Activated gamma-delta T cell (primary cell): ENCODE measurements around the gene PIEZO1.
"Not testable (repeated sequence)": the region's sequence is repeated elsewhere in the genome, so short reads cannot be mapped to it uniquely, and the experiment has no call there.

ENCODE experiments used
- DNase-seq: peaks from one replicate; lab custom pipeline; 2025; lab: John Stamatoyannopoulos, UW

Gene PIEZO1

DNA sequence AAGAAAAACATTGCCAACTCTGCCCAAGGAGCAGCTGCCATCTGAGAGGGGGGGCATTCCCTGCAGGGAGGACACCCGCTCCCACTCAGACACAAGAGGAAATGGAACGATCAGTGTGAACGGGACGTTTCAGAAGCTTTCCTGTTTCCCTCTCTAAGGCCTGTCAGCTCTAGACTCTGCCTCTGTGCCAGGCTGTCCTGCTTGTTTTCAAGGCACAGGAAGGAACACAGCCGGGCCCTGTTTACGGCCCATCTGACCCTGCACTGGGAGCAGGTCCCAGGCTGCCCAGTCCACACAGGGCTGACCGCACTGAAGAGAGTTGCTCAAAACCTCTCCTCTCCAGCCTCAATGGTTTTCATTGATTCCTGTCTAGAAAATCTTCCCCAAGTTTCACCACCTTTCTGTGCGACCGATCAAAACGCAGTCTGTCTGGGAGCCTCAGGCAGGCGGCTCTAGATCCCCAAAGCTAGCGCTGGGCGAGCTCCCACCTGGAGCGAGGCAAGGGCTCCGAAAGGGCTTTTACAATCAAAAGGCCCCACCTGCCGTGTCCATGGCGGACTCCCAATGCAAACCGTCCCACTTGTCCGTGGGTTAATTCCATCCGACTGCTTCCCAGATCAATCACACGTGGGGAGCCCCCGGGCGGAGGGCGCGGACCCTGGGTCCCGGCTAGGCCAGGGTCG, 1.5 kb downstream of the PIEZO1 start:
- DNase-seq = no peak

GRCh38 chr16:88782454-88783390, 2.3 kb downstream of the PIEZO1 start:
- DNase-seq = no peak

DNA sequence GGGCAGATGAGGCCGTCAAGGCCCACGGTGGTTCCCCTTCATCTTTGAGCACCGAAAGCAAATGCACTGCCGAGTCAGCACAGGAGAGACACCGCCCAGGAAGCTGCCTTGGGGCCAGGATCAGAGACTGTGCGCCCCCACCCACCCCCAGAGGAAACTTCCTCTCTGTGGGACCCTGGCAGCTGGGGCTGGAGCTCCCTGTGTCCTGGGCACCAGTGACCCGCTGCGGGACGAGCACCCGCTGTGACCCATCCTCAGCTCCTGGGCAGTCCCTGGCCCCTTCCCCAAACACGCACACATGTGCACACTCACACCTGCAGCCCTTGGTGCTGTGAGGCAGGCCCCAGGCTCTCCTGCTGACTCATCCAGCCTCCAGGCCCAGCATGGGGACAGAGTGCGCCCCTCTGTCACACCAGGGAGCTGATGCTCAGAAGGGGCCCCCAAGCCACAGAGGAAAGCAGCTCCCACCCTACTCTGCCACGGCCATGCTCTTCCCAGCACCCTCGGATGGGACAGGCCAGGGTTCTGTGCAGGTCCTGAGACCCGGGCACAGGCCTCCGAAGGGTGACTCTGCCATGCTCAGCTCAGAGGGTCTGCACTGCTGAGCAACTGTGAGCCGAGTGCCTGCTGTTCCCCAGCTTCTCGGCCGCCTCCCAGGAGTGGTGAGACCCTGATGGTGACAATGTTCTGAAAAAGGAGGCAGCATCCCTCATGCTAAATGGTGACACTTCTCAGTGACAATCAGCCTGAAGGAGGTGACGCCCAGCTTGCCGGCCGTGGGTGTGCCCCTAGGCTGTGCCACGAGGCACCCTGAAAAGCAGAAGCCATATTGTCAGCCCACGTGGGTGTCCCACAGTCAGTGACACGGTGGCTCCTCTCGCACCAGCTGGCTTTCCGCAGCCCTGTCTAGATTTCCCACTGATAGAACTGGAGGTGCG, 3.6 kb downstream of the PIEZO1 start:
- peak; percentile 44 for DNase-seq

DNA sequence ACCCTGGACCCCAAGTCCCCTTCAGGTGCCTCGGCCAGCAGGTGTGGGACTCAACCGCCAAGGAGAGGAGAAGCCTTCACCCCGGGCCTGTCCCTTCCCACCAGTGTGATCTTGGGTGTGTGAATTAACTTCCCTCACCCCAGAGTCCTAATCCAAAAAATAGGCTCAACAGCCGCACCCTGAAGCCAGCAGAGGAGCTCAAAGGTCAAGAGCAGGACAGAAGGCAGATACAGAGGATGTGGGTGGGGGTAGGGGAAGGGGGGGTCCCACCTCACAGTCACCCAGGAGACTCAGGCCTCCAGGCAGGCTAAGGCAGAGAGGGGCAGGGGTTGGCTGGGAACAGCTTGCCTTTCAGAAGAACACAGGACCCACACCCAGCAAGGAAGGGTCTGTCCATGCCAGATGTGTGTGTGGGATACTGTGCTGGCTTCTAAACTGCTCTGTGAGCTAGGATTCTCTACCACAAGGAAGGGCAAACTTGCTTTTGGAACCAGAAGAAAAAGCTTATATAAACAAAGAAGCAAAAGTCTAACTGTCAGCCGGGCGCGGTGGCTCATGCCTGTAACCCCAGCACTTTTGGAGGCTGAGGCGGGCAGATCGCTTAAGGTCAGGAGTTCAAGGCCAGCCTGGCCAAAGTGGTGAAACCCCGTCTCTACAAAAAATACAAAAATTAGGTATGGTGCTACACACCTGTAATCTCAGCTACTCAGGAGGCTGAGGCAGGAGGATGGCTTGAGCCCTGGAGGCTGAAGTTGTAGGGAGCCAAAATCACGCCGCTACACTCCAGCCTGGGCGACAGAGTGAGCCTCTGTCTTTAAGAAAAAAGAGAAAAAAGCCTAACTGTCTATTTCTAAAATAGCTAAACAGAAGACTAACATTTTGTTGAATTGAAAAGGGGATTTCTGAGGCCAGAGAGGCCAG, 4.6 kb downstream of the PIEZO1 start:
- no peak for DNase-seq

GRCh38 chr16:88779406-88780141, 5.4 kb downstream of the PIEZO1 start:
- DNase-seq = no peak

GRCh38 chr16:88778541-88779065, 6.4 kb downstream of the PIEZO1 start:
- no peak for DNase-seq

GRCh38 chr16:88778271-88778525, 6.8 kb downstream of the PIEZO1 start:
- no peak for DNase-seq

DNA sequence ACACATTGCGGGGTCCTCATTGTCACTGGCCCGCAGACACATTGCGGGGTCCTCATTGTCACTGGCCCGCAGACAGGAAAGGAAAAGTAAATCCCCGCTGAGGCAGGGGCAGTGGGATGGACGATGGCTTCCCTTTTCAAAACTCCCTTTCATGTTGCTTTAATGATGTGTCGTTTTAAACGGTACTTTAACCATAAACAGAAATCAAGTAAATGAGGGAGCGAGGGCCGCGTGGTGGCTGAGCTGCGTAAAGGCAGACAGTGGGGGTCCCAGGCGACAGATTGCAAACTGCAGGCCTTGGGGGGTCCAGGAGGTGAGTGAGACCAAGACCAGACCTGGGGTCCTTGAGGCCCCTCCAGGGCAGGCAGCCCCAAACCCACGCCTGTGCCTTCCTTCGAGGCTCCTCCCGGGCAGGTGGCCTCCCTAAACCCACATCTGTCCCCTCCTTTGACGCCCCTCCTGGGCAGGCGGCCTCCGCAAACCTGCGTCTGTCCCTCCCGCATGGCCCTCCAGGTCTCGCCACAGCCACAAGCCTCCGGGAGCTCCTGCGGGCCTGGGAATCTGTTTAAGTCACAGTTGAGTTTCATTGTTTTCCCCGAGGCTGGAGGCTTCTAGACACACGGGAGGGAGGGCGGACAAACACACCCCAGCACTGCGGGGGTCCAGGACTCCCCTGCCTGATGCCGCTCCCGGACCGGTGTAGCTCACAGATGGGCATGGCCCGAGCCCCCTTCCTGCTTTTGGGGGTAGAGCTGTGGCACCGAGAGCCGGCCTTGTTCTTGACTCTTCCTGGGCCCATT, 7.3 kb downstream of the PIEZO1 start:
- DNase-seq = no peak

DNA sequence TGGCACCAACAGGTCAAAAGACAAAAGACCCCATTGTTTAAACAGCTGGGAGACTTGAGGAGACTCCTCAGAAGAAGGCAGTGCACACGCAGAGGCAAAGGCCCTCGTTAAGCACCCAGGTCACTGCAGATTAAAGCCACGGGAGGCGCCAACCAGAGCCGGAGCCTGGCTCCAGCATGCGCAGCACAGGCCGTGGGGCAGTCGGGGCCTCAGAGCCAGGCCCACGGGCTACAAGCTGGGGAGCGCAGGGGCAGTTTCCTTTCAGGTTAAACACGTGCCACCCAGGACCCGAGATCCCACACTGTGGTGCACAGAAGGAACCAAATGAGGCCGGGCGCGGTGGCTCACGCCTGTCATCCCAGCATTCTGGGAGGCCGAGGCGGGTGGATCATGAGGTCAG, 9.2 kb downstream of the PIEZO1 start:
- DNase-seq = no peak

DNA sequence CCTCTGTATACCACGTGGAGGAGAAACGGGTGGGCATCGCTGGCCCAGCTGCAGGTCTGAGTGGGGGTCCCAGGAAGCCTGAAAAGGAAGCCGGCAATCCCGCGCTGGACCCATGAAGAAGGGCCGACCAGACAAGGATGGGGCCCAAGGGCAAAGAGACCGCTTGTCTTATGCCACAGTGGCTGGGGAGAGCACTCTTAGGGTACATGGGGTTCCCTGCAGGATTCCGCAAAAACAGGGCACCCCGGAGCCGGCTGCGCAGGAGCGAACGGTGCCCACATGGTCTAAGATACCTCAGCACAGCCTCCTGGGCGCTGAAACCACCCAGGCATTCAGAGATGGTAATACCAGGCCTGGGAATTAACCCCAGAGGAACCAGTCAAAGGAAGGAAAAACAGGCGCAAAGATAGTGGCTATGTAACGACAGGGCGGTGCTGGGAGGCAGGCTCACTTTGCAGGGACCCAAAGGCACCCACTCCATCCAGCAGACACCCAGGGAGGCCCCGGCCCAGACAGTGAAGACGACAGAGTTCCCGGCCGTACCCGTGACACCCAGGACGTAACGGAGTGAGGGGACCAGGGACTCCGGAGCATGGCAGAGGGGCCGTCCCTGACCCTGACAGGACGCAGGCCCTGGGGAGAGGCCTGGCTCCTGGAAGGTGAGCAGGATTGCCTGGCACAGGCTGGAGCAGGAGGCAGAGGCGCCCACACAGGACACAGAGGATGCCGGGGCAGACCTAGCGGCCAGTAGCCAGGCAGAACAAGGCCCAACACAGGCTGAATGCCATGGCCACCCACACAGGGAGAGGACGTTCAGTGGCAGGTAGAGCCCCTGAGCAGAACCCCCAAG, 10.3 kb downstream of the PIEZO1 start:
- DNase-seq = no peak

GRCh38 chr16:88773812-88774291, 11.2 kb downstream of the PIEZO1 start:
- no peak for DNase-seq

- DNase-seq = no peak
These were observed 11.9 kb downstream of the PIEZO1 start for GRCh38 chr16:88772871-88773811.

GRCh38 chr16:88771781-88772180, 13.2 kb downstream of the PIEZO1 start:
- not testable (repeated sequence) for DNase-seq

DNA sequence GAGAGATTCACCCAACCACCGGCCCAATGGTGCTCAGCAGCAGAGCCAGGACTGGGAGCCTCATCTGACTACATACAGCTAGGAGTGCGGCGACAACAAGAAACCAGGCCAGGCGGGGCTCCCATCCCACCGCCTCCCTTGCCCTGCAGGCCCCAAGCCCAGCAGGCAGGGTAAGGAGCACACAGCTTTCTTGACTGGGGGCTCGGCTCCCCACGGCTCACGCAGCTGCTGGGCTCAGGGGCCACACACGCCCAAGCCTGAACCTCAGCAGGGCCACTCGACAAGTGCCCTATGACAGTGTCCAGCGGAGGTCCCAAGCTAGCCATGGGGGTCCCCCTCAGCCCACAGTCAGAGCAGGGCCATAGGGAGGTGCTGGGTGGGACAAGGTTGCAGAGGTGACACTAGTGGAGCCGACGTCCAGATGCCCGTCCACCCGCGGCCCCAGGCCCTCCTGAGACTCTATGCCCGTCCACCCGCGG, 13.7 kb downstream of the PIEZO1 start:
- no peak for DNase-seq

DNA sequence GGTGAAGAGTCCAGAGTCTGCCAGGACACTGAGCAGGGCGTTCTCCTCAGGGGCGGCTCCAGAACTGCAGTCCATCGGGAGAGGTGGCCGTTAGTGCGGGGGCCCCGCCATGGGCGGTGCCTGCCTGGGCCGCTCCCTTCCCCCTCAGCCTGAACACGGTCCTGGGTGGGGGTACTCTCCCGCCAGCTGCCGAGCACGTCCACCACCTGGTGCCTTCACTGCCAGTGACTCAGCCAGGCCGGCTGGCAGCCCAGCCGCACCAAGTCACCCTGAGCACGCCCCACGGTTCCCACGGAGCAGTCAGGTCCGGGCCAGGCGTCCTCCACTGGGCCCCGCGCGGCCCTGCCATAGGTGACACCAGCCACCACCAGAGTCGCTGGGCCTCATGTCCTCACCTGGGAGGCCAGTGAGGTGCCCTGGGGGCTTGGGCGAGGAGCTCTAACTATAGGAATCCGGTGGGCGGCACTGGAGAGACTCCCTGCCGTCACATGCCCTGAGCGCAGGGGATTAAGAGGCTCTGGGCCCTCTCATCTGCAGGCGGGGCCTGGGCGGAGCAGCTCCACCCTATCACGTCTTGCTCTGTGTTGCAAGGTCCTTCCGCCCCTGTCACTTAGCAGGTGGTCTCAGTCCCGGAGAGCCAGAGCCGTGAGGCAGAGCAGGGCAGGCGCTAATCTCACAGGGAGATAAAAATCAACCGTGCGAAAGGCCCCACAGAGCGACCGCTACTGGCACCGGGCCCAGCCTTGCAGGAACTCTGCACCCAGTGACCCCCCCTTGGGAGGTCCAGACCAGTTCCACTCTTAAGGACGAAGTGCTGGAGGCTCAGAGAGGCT, 14.3 kb downstream of the PIEZO1 start:
- peak; percentile 32 for DNase-seq
